HEK293 (cell line): ENCODE measurements around the gene STEAP1.
"Not testable (repeated sequence)": the region's sequence is repeated elsewhere in the genome, so short reads cannot be mapped to it uniquely, and the experiment has no call there.

ENCODE experiments used
- CTCF ChIP-seq: fragments of 450-650 bp; formaldehyde crosslinking; IDR thresholded peaks from 2 replicates; pipeline ENCODE4 v1.5.1; 2016; ENCODE audit warnings: missing biosample characterization, missing genetic modification characterization
- HOXC10 ChIP-seq: sonication (generic); formaldehyde crosslinking; IDR thresholded peaks from 2 replicates; pipeline ENCODE4 v1.8.1; 2023; ENCODE audit warnings: mild to moderate bottlenecking, missing genetic modification reagents
- PRDM4 ChIP-seq: fragments of 450-650 bp; formaldehyde crosslinking; IDR thresholded peaks from 2 replicates; pipeline ENCODE4 v1.5.1; 2017; ENCODE audit warnings: missing biosample characterization, missing genetic modification characterization
- ZBTB17 ChIP-seq: fragments of 450-650 bp; formaldehyde crosslinking; IDR thresholded peaks from 2 replicates; pipeline ENCODE4 v1.5.1; 2016; ENCODE audit warnings: missing biosample characterization, missing genetic modification characterization
- ZFP37 ChIP-seq: fragments of 450-650 bp; formaldehyde crosslinking; IDR thresholded peaks from 2 replicates; pipeline ENCODE4 v1.5.1; 2016; ENCODE audit warnings: missing biosample characterization, missing genetic modification characterization
- ZNF133 ChIP-seq: fragments of 450-650 bp; formaldehyde crosslinking; IDR thresholded peaks from 2 replicates; pipeline ENCODE4 v1.5.1; 2016; ENCODE audit warnings: missing biosample characterization, missing genetic modification characterization
- ZNF138 ChIP-seq: fragments of 450-650 bp; formaldehyde crosslinking; IDR thresholded peaks from 2 replicates; pipeline ENCODE4 v1.5.1; 2016; ENCODE audit warnings: missing biosample characterization, missing genetic modification characterization, borderline replicate concordance
- ZNF148 ChIP-seq: fragments of 450-650 bp; formaldehyde crosslinking; IDR thresholded peaks from 2 replicates; pipeline ENCODE4 v1.5.0; 2017; ENCODE audit warnings: missing biosample characterization, missing genetic modification characterization, borderline replicate concordance
- ZNF664 ChIP-seq: fragments of 450-650 bp; formaldehyde crosslinking; IDR thresholded peaks from 2 replicates; pipeline ENCODE4 v1.5.1; 2016; ENCODE audit warnings: missing biosample characterization, missing genetic modification characterization
- TF ChIP-seq, protein P1 (sequence below): fragments of 450-650 bp; formaldehyde crosslinking; IDR thresholded peaks from 2 replicates; pipeline ENCODE4 v1.5.1; 2016; ENCODE audit warnings: missing biosample characterization, missing genetic modification characterization
- TF ChIP-seq, protein P2 (sequence below): fragments of 450-650 bp; formaldehyde crosslinking; optimal IDR thresholded peaks from 2 replicates; pipeline ENCODE3; 2016; ENCODE audit warnings: missing biosample characterization, mild to moderate bottlenecking, missing genetic modification characterization

DNA sequence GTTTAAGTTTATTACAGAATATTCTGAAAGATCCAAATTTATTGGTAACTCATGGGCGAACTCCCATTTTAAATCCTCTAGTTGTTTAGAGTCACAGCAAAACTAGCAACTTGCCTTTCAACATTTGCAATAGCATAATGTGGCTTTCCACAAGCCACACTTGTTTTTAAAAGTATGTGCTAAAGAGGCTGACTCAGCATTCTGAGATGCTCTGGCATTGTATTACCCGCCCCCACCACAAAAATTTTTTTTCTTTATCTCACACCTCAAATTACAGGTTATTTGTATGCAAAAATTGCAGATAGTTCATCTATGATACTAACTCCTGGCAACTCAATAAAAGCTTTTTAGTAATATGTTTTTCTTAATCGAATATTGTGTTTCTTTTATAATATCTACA, 2.4 kb upstream of the STEAP1 start:
- not testable (repeated sequence) for TF ChIP-seq ZFP37 (tag by site-specific recombination); CTCF (tag by site-specific recombination); ZNF133 (tag by site-specific recombination); HOXC10 (CRISPR knock-in tag); ZBTB17 (tag by site-specific recombination); PRDM4 (tag by site-specific recombination); ZNF148 (tag by site-specific recombination); ZNF664 (tag by site-specific recombination); ZNF138
- TF ChIP-seq, protein P1, sequence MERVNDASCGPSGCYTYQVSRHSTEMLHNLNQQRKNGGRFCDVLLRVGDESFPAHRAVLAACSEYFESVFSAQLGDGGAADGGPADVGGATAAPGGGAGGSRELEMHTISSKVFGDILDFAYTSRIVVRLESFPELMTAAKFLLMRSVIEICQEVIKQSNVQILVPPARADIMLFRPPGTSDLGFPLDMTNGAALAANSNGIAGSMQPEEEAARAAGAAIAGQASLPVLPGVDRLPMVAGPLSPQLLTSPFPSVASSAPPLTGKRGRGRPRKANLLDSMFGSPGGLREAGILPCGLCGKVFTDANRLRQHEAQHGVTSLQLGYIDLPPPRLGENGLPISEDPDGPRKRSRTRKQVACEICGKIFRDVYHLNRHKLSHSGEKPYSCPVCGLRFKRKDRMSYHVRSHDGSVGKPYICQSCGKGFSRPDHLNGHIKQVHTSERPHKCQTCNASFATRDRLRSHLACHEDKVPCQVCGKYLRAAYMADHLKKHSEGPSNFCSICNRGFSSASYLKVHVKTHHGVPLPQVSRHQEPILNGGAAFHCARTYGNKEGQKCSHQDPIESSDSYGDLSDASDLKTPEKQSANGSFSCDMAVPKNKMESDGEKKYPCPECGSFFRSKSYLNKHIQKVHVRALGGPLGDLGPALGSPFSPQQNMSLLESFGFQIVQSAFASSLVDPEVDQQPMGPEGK (tag by site-specific recombination), result not testable (repeated sequence)
- TF ChIP-seq, protein P2, sequence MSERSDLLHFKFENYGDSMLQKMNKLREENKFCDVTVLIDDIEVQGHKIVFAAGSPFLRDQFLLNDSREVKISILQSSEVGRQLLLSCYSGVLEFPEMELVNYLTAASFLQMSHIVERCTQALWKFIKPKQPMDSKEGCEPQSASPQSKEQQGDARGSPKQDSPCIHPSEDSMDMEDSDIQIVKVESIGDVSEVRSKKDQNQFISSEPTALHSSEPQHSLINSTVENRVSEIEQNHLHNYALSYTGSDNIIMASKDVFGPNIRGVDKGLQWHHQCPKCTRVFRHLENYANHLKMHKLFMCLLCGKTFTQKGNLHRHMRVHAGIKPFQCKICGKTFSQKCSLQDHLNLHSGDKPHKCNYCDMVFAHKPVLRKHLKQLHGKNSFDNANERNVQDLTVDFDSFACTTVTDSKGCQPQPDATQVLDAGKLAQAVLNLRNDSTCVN (tag by site-specific recombination), result not testable (repeated sequence)
